WTC11 (cell line): ENCODE results near the gene GID4. TPM values are rescaled to one million over a fixed set of nuclear protein-coding genes. Genes with fewer than 3 reads are reported as not detected.

Source experiments
- ATAC-seq: fragments of 200-7000 bp; cut with Tn5 transposase; 2 replicates; pipeline ENCODE4 v1.10.0; 2021; ENCODE audit warnings: mild to moderate bottlenecking, moderate library complexity
- CTCF ChIA-PET: fragments of 300-600 bp; sonication (Branson Sonifier 250); formaldehyde crosslinking; loops from one replicate; lab custom pipeline; 2021; ENCODE audit warnings: antibody characterized with exemption; lab: Charles Lee
- POLR2A ChIA-PET: fragments of 350-600 bp; sonication (Branson Sonifier 250); formaldehyde crosslinking; loops from one replicate; lab custom pipeline; 2021; ENCODE audit warnings: antibody characterized with exemption; lab: Charles Lee
- DNase-seq: peaks from one replicate; pipeline ENCODE4 v3.0.0; 2021; ENCODE audit warnings: low spot score
- H3K27ac Mint-ChIP-seq: 2 replicates; pipeline ENCODE4 v1.8.0; 2021; ENCODE audit warnings: mixed read lengths
- H3K27me3 Mint-ChIP-seq: 2 replicates; pipeline ENCODE4 v1.8.0; 2021; ENCODE audit warnings: low read depth, mild to moderate bottlenecking, moderate library complexity, mixed read lengths
- H3K36me3 Mint-ChIP-seq: 2 replicates; pipeline ENCODE4 v1.8.0; 2021; ENCODE audit warnings: mixed read lengths
- H3K4me1 Mint-ChIP-seq: 2 replicates; pipeline ENCODE4 v1.8.0; 2022; ENCODE audit warnings: mixed read lengths
- H3K4me3 Mint-ChIP-seq: 2 replicates; pipeline ENCODE4 v1.8.0; 2021; ENCODE audit warnings: mild to moderate bottlenecking, moderate library complexity, mixed read lengths
- H3K9me3 Mint-ChIP-seq: 2 replicates; pipeline ENCODE4 v1.8.0; 2021; ENCODE audit warnings: mixed read lengths
- E2F5 ChIP-seq: sonication (generic); formaldehyde crosslinking; IDR thresholded peaks from 2 replicates; pipeline ENCODE4 v1.8.1; 2022; ENCODE audit warnings: mild to moderate bottlenecking, moderate library complexity, missing genetic modification reagents
- EMX1 ChIP-seq: fragments of 250-450 bp; sonication (Bioruptor Pico); IDR thresholded peaks from 2 replicates; pipeline ENCODE4 v1.8.0; 2021; ENCODE audit warnings: mild to moderate bottlenecking
- GRHL2 ChIP-seq: fragments of 250-450 bp; sonication (Bioruptor Pico); IDR thresholded peaks from 2 replicates; pipeline ENCODE4 v1.8.0; 2022; ENCODE audit warnings: mild to moderate bottlenecking, moderate library complexity; ENCODE audit not compliant: insufficient replicate concordance, severe bottlenecking
- GTF2I ChIP-seq: fragments of 250-450 bp; sonication (Bioruptor Pico); conservative IDR thresholded peaks from 2 replicates; pipeline ENCODE4 v1.4.0; 2021; ENCODE audit warnings: mild to moderate bottlenecking
- HMGXB4 ChIP-seq: sonication (generic); formaldehyde crosslinking; IDR thresholded peaks from 2 replicates; pipeline ENCODE4 v1.8.1; 2023; ENCODE audit warnings: mild to moderate bottlenecking, moderate library complexity, missing genetic modification reagents
- IRF2 ChIP-seq: sonication (generic); formaldehyde crosslinking; IDR thresholded peaks from 2 replicates; pipeline ENCODE4 v1.8.0; 2022; ENCODE audit warnings: low read depth, missing genetic modification reagents, borderline replicate concordance
- KAT7 ChIP-seq: sonication (generic); formaldehyde crosslinking; IDR thresholded peaks from 2 replicates; pipeline ENCODE4 v1.8.1; 2023; ENCODE audit warnings: missing genetic modification reagents, mild to moderate bottlenecking, borderline replicate concordance
- MYBL2 ChIP-seq: sonication (generic); formaldehyde crosslinking; IDR thresholded peaks from 2 replicates; pipeline ENCODE4 v1.8.1; 2023; ENCODE audit warnings: mild to moderate bottlenecking, moderate library complexity, missing genetic modification reagents
- NR2C2 ChIP-seq: sonication (generic); formaldehyde crosslinking; IDR thresholded peaks from 2 replicates; pipeline ENCODE4 v1.8.0; 2022; ENCODE audit warnings: mild to moderate bottlenecking, missing genetic modification reagents
- NR3C1 ChIP-seq: sonication (generic); formaldehyde crosslinking; conservative IDR thresholded peaks from 2 replicates; pipeline ENCODE4 v1.8.1; 2023; ENCODE audit warnings: low read depth, mild to moderate bottlenecking, missing genetic modification reagents
- OVOL2 ChIP-seq: fragments of 250-450 bp; sonication (Bioruptor Pico); IDR thresholded peaks from 2 replicates; pipeline ENCODE4 v1.9.0; 2021; ENCODE audit warnings: mild to moderate bottlenecking, borderline replicate concordance
- TCF7 ChIP-seq: sonication (generic); formaldehyde crosslinking; IDR thresholded peaks from 2 replicates; pipeline ENCODE4 v1.8.0; 2022; ENCODE audit warnings: mild to moderate bottlenecking, low read depth, missing genetic modification reagents, moderate library complexity
- TP53 ChIP-seq: sonication (generic); formaldehyde crosslinking; IDR thresholded peaks from 2 replicates; pipeline ENCODE4 v1.8.1; 2023; ENCODE audit warnings: mild to moderate bottlenecking, missing genetic modification reagents
- USF1 ChIP-seq: sonication (generic); formaldehyde crosslinking; IDR thresholded peaks from 2 replicates; pipeline ENCODE4 v1.8.0; 2022; ENCODE audit warnings: mild to moderate bottlenecking, missing genetic modification reagents
- ZBTB21 ChIP-seq: sonication (generic); formaldehyde crosslinking; IDR thresholded peaks from 2 replicates; pipeline ENCODE4 v1.8.1; 2023; ENCODE audit warnings: mild to moderate bottlenecking, missing genetic modification reagents, borderline replicate concordance
- ZMAT4 ChIP-seq: fragments of 250-450 bp; sonication (Bioruptor Pico); IDR thresholded peaks from 2 replicates; pipeline ENCODE4 v1.9.0; 2021; ENCODE audit warnings: mild to moderate bottlenecking
- ZNF219 ChIP-seq: sonication (generic); formaldehyde crosslinking; IDR thresholded peaks from 2 replicates; pipeline ENCODE4 v1.8.0; 2023; ENCODE audit warnings: missing genetic modification reagents, mild to moderate bottlenecking, borderline replicate concordance
- ZNF671 ChIP-seq: fragments of 250-450 bp; sonication (Bioruptor Pico); IDR thresholded peaks from 2 replicates; pipeline ENCODE4 v1.8.0; 2021; ENCODE audit warnings: mild to moderate bottlenecking
- total RNA-seq: library from RNA; stranded (reverse); gene quantifications from 3 replicates; pipeline ENCODE4 v1.2.3, GENCODE V29; 2021

GID4 gene
- total RNA-seq, 1 experiment from 2014 or later, result 16.0 TPM

- TF ChIP-seq EMX1 (CRISPR knock-in tag) (no peak), HMGXB4 (no peak)
Measured at GRCh38 chr17:18009609-18010420, 29.4 kb upstream of the GID4 start (continued).

- ATAC-seq (no peak), DNase-seq (no peak)
- ChIA-PET POLR2A (no interaction called here), CTCF (no interaction called here)
- TF ChIP-seq OVOL2 (no peak), NR2C2 (CRISPR knock-in tag) (no peak), GTF2I (CRISPR knock-in tag) (no peak), TCF7 (CRISPR knock-in tag) (no peak), NR3C1 (CRISPR knock-in tag) (no peak)
- Mint-ChIP-seq H3K27ac (no peak overlapping the region), H3K36me3 (no peaks in the 10 kb centered on the region), H3K4me3 (no peak overlapping the region), H3K9me3 (no peaks in the 10 kb centered on the region), H3K4me1 (peaks cover 3% of the 10 kb centered on the region; the same call in 1 of the 2 replicates), H3K27me3 (no peaks in the 10 kb centered on the region)
Measured at GRCh38 chr17:18011286-18011685, 27.9 kb upstream of the GID4 start.

- Mint-ChIP-seq H3K4me3 (no peak overlapping the region), H3K27me3 (no peaks in the 10 kb centered on the region), H3K4me1 (no peaks in the 10 kb centered on the region), H3K27ac (no peak overlapping the region), H3K36me3 (no peaks in the 10 kb centered on the region), H3K9me3 (no peaks in the 10 kb centered on the region)
- DNase-seq, result no peak
- CTCF ChIA-PET, result interaction anchor here (1.5 kb wide), 1 partner anchor 43 kb away, joined by 3 read pairs; no protein-coding TSS in a partner anchor
- POLR2A ChIA-PET, result no interaction called here
- TF ChIP-seq ZBTB21, result no peak
- TF ChIP-seq USF1 (CRISPR knock-in tag), result no peak
- TF ChIP-seq MYBL2, result no peak
- no peak for TF ChIP-seq E2F5 (CRISPR knock-in tag)
- no peak for TF ChIP-seq ZMAT4 (CRISPR knock-in tag)
- no peak for TF ChIP-seq GRHL2 (CRISPR knock-in tag)
- no peak for TF ChIP-seq ZNF671 (CRISPR knock-in tag)
- TF ChIP-seq ZNF219 (CRISPR knock-in tag), result no peak
- no peak for TF ChIP-seq IRF2
- TF ChIP-seq HMGXB4, result no peak
- TF ChIP-seq TP53 (CRISPR knock-in tag), result no peak
- no peak for TF ChIP-seq EMX1 (CRISPR knock-in tag)
- no peak for TF ChIP-seq KAT7 (CRISPR knock-in tag)
- ATAC-seq, result no peak
Measured at GRCh38 chr17:18014006-18014405, 25.2 kb upstream of the GID4 start.
